Mononuclear cell (primary cell): ENCODE results near the gene TOLLIP. TPM values are rescaled to one million over a fixed set of nuclear protein-coding genes. Genes with fewer than 3 reads are reported as not detected.

Experiments used
- H3K27me3 ChIP-seq: 2 replicates; pipeline ENCODE4 v1.6.0; 2011; ENCODE audit warnings: low read length, control low read depth; ENCODE audit not compliant: insufficient read depth
- H3K4me1 ChIP-seq: 2 replicates; pipeline ENCODE4 v1.5.1; 2011; ENCODE audit warnings: mild to moderate bottlenecking, low read length, control low read depth; ENCODE audit not compliant: insufficient read depth
- H3K4me3 ChIP-seq: 2 replicates; pipeline ENCODE4 v1.5.1; 2011; ENCODE audit warnings: mild to moderate bottlenecking, low read length, moderate library complexity
- H3K9me3 ChIP-seq: 2 replicates; pipeline ENCODE4 v1.5.1; 2011; ENCODE audit warnings: low read depth, mild to moderate bottlenecking, control low read depth, low read length
- total RNA-seq: library from RNA; depleted of rRNA; stranded (reverse); fragments of >200 nt; gene quantifications from one replicate; pipeline ENCODE4 v1.2.3, GENCODE V29; 2012

TOLLIP gene
- total RNA-seq, 1 donor, result 18.3 TPM

GRCh38 chr11:1237851-1238250 lies 71.6 kb downstream of the TOLLIP start:
- no peaks in the 10 kb centered on the region for H3K27me3 ChIP-seq
- H3K9me3 ChIP-seq, result no peaks in the 10 kb centered on the region
- no peaks in the 10 kb centered on the region for H3K4me1 ChIP-seq
- H3K4me3 ChIP-seq, result no peak overlapping the region

DNA sequence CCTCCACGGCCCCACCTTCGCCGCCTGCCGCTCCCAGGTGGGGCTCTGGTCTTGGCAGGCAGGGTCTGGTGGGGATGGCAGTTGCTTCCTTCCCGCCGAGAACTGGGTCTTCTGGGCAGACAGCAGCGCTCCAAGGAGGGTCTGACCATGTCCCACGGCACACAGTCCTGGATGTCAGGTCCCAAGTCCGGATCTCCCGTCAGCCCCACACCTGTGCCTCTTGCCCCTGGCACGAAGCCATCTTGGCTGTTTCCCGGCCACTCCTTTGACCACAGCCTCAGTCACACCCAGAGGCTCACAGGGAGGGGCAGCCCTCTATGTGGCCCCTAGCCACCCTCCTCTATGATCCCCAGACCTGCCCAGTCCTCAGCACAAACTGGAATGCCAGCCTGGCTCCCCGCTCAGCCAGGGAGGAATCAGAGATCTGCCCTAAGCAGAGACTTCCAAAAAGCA lies 72.3 kb downstream of the TOLLIP start:
- H3K4me3 ChIP-seq, result no peak overlapping the region
- no peaks in the 10 kb centered on the region for H3K4me1 ChIP-seq
- no peaks in the 10 kb centered on the region for H3K27me3 ChIP-seq
- no peaks in the 10 kb centered on the region for H3K9me3 ChIP-seq

DNA sequence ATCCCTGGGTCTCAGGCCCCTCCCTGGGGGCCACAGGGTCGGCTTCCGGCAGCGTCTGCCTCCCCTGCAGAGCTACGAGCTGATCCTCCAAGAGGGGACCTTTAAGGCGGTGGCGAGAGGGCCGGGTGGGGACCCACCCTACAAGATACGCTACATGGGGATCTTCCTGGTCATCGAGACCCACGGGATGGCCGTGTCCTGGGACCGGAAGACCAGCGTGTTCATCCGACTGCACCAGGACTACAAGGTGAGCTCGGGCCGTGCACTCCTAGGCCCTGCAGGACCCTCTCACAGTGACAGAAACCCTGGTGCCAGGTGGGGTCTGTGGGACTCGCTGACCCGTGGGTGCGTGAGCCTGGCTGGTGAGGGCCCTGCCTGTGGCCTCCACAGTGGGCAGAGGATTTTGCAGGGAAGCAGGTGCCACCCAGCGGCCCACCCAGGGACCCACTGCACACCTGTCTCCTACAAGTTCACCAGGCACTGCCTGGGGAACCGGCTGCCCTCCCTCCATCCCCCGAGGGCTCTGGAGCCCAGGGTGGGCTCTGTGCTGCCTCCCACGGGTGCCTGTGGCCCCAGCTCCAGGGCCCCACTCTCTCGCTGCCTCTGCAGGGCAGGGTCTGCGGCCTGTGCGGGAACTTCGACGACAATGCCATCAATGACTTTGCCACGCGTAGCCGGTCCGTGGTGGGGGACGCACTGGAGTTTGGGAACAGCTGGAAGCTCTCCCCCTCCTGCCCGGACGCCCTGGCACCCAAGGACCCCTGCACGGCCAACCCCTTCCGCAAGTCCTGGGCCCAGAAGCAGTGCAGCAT lies 72.9 kb downstream of the TOLLIP start:
- H3K4me1 ChIP-seq, result no peaks in the 10 kb centered on the region
- no peaks in the 10 kb centered on the region for H3K27me3 ChIP-seq
- no peak overlapping the region for H3K4me3 ChIP-seq
- no peaks in the 10 kb centered on the region for H3K9me3 ChIP-seq

DNA sequence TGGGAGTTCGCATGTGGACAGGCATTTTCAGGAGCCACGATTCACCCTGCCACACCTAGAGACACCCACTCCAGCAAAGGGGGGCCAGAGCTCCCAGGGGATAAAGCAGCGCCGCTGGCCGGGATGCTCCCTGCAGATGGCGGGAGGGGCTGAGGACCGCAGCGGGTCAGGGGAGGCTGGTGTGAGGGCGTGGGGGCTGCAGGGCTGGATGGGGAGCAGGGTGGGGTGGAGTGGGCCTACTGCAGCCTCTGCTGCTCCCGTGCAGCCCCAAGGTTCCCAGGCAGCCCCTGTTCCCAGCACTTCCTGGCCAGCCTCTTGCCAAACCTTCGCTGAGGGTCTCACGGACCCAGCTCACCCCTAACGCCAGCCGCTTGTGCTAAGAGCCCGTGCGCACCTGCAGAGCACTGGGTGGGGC lies 73.5 kb downstream of the TOLLIP start:
- no peaks in the 10 kb centered on the region for H3K4me1 ChIP-seq
- no peak overlapping the region for H3K4me3 ChIP-seq
- no peaks in the 10 kb centered on the region for H3K27me3 ChIP-seq
- H3K9me3 ChIP-seq, result no peaks in the 10 kb centered on the region

DNA sequence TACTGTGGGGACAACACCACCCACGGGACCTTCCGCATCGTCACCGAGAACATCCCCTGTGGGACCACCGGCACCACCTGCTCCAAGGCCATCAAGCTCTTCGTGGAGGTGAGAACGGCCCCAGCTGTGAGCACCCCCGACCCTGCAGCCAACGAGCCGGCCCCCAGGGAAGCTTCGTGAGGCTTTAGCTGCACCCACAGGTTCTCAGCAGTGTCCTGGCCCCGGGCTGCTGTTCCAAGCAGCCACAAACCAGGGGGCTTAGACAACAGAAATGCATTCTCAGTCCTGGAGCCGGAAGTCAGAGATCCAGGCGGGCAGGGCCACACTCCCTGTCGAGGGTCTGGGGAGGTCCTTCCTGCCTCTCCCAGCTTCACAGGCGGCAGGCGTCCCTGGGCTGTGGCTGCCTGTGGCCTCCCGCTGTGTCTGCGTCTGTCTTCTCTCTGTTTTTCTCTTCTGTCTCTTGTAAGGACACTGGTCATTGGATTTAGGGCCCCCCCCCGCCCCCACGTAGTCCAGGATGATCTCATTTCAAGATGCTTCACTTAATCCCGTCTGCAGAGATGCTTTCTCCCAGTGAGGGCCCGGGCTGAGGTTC lies 74.0 kb downstream of the TOLLIP start:
- Histone ChIP-seq H3K4me3 (no peak overlapping the region), H3K27me3 (no peaks in the 10 kb centered on the region), H3K4me1 (no peaks in the 10 kb centered on the region), H3K9me3 (no peaks in the 10 kb centered on the region)

DNA sequence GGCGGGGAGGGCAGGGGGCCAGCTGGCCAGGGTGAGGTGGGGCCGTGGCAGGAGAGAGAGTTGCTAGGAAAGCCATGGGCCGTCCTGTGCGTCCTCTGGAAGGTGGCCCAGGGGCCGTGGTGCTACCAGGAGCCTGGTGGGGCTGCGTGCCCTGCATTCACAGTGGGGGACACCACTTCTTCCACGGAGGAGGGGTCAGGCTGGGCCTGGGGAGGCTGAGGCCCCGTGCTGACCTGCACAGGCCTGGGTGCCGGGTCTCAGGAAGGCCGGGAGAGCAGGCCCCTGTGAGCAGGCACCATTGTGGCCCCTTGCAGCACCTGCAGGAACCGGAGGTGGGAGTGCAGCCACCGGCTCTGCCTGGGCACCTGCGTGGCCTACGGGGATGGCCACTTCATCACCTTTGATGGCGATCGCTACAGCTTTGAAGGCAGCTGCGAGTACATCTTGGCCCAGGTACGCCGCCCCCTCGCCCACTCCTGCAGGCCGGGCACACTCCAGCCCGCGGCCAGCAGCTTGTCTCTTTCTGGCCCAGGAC lies 74.6 kb downstream of the TOLLIP start:
- Histone ChIP-seq H3K4me3 (no peak overlapping the region), H3K27me3 (no peaks in the 10 kb centered on the region), H3K9me3 (no peaks in the 10 kb centered on the region), H3K4me1 (no peaks in the 10 kb centered on the region)

GRCh38 chr11:1234054-1234720 lies 75.2 kb downstream of the TOLLIP start:
- H3K4me1 ChIP-seq, result no peaks in the 10 kb centered on the region
- H3K4me3 ChIP-seq, result no peak overlapping the region
- H3K27me3 ChIP-seq, result no peaks in the 10 kb centered on the region
- H3K9me3 ChIP-seq, result no peaks in the 10 kb centered on the region

DNA sequence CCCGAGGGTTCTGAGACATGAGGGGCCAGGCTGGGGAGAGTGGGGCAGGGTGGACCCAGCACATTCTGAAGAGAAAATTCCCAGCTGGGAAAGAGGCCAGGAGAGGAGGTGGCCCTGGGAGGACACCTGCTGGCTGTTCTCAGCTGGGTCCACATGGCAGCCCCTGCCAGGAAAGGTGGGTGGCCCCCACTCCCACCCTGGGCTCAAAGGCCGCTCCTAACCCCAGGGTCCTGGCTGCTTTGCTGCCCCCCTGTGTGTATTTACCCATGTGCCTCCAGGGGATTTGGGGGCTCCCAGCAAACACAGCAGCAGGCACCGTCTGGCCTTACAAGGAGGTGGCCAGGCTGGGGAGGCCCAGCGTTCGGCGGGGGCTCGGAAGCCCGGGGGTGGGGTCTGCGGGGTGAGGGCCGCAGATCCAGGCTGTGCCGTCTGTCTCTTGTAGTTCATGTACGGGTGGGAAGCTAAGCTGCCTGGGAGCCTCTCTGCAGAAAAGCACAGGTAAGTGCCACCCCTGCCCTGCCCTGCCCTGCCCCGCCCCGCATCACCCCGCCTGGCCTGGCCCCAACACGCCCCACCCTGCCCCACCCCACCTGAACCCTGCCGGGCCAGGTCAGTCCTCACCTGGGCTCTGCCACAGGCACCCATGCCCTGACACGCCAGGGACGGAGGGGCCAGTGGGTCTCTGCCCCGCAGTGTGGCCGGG lies 75.9 kb downstream of the TOLLIP start:
- Histone ChIP-seq H3K4me1 (no peaks in the 10 kb centered on the region), H3K4me3 (no peak overlapping the region), H3K27me3 (no peaks in the 10 kb centered on the region), H3K9me3 (no peaks in the 10 kb centered on the region)

GRCh38 chr11:1232883-1233321 lies 76.5 kb downstream of the TOLLIP start:
- Histone ChIP-seq H3K4me3 (no peak overlapping the region), H3K9me3 (no peaks in the 10 kb centered on the region)

GRCh38 chr11:1232021-1232882 lies 77.2 kb downstream of the TOLLIP start:
- Histone ChIP-seq H3K9me3 (no peaks in the 10 kb centered on the region), H3K27me3 (no peaks in the 10 kb centered on the region), H3K4me1 (no peaks in the 10 kb centered on the region), H3K4me3 (no peak overlapping the region)

More at GRCh38 chr11:1232883-1233321, 76.5 kb downstream of the TOLLIP start:
- Histone ChIP-seq H3K27me3 (no peaks in the 10 kb centered on the region), H3K4me1 (no peaks in the 10 kb centered on the region)

DNA sequence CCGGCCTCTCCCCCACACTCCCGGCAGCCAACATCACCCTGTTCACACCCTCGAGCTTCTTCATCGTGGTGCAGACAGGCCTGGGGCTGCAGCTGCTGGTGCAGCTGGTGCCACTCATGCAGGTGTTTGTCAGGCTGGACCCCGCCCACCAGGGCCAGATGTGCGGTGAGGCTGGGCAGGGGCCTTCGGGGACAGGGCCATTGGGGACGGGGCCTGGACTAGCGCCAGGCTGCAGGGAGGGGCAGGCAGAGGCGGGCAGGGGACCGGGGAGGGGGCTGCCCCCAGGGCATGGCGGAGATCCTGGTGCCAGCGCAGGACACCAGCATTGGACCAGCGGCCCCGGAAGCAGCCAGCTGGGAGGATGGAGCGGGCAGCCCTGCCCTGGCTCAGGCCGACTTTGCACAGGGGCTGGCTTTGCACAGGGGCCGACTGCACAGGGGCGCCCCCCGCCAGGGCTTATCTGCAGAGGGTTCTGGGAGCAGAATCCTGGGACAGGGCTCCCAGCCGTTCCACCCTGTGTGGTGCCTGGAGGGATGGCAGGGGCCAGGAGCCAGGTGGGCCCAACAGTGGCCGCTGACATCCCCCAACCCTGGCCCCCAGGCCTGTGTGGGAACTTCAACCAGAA lies 77.9 kb downstream of the TOLLIP start:
- H3K4me3 ChIP-seq, result no peak overlapping the region
- no peaks in the 10 kb centered on the region for H3K9me3 ChIP-seq
- H3K4me1 ChIP-seq, result no peaks in the 10 kb centered on the region
- H3K27me3 ChIP-seq, result no peaks in the 10 kb centered on the region

- no peaks in the 10 kb centered on the region for H3K4me1 ChIP-seq
- no peak overlapping the region for H3K4me3 ChIP-seq
- H3K9me3 ChIP-seq, result no peaks in the 10 kb centered on the region
Measured at GRCh38 chr11:1230456-1231395, 78.7 kb downstream of the TOLLIP start.

GRCh38 chr11:1230121-1230455 lies 79.3 kb downstream of the TOLLIP start:
- H3K9me3 ChIP-seq, result no peaks in the 10 kb centered on the region
- H3K4me3 ChIP-seq, result no peak overlapping the region
- no peaks in the 10 kb centered on the region for H3K27me3 ChIP-seq
- H3K4me1 ChIP-seq, result no peaks in the 10 kb centered on the region

More at GRCh38 chr11:1230456-1231395, 78.7 kb downstream of the TOLLIP start:
- H3K27me3 ChIP-seq, result no peaks in the 10 kb centered on the region
